Thoracic aorta (tissue), 2 donors: ENCODE data around the gene TEK. TPM values are rescaled to one million over a fixed set of nuclear protein-coding genes. Genes with fewer than 3 reads are reported as not detected.

Experiments
- ATAC-seq: fragments of 150-250 bp; one replicate; pipeline ENCODE4 v1.8.0; 2017; ENCODE audit warnings: low read depth; ENCODE audit not compliant: insufficient number of reproducible peaks, low FRiP score
- DNase-seq: peaks from one replicate; pipeline ENCODE4 v3.0.0-alpha.2; 2020; ENCODE audit warnings: low spot score
- H3K27ac ChIP-seq, 2 donors: fragments of 200-600 bp; sonication (generic); 1 replicate in 1 of 2; 2 replicates in 1 of 2; pipeline ENCODE4 v1.5.1; 2016; ENCODE audit warnings: mild to moderate bottlenecking in 2 of 2, moderate library complexity in 2 of 2
- H3K27me3 ChIP-seq: fragments of 200-600 bp; sonication (generic); replicated peaks from 2 replicates; pipeline ENCODE4 v1.6.0; 2016; ENCODE audit warnings: mild to moderate bottlenecking; ENCODE audit not compliant: insufficient read depth
- H3K36me3 ChIP-seq: fragments of 200-600 bp; sonication (generic); one replicate; pipeline ENCODE4 v1.5.1; 2016
- H3K4me1 ChIP-seq, 2 donors: fragments of 200-600 bp; sonication (generic); 1 replicate in 1 of 2; 2 replicates in 1 of 2; pipeline versions ENCODE4 v1.5.1 to v1.6.0; 2016; ENCODE audit warnings: low read depth in 2 of 2, mild to moderate bottlenecking in 1 of 2; ENCODE audit not compliant: control insufficient read depth in 1 of 2
- H3K4me3 ChIP-seq: fragments of 200-600 bp; sonication (generic); 2 replicates; pipeline ENCODE4 v1.5.1; 2016; ENCODE audit warnings: mild to moderate bottlenecking
- H3K9me3 ChIP-seq: fragments of 200-600 bp; sonication (generic); 2 replicates; pipeline ENCODE4 v1.5.1; 2016
- total RNA-seq, 2 donors: library from RNA; depleted of rRNA; stranded (reverse); fragments of >200 nt; gene quantifications; one replicate each; pipeline versions ENCODE4 v1.1.0 to v1.2.3, GENCODE V29; 2016
- TF ChIP-seq, protein P1 (sequence below): fragments of 200-600 bp; sonication (generic); IDR thresholded peaks from one replicate; pipeline ENCODE4 v1.5.1; 2019; ENCODE audit warnings: antibody characterized with exemption

Gene TEK
- total RNA-seq, 2 donors from 2014 or later, result 8.4 to 14.9 TPM

DNA sequence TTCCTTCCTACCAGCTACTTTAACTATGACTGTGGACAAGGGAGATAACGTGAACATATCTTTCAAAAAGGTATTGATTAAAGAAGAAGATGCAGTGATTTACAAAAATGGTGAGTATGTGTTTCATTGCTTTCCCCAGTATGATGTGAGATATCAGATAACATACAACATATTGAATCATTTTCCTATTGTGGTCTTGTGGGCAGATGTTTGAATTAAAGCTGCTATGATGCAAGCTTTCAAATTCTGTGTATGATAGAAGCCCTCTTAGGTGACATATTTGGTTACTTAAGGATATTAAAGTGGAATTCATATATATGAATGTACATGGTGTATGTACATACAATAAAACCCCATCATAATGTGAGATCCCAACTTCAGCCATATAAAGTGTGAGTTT lies 59.5 kb downstream of the TEK start:
- H3K27me3 ChIP-seq, result no peaks in the 10 kb centered on the region
- no peaks in the 10 kb centered on the region for H3K9me3 ChIP-seq
- DNase-seq (no peak), ATAC-seq (no peak)
- H3K27ac ChIP-seq, result no peak overlapping the region
- H3K4me3 ChIP-seq, result no peak overlapping the region
- TF ChIP-seq, protein P1, sequence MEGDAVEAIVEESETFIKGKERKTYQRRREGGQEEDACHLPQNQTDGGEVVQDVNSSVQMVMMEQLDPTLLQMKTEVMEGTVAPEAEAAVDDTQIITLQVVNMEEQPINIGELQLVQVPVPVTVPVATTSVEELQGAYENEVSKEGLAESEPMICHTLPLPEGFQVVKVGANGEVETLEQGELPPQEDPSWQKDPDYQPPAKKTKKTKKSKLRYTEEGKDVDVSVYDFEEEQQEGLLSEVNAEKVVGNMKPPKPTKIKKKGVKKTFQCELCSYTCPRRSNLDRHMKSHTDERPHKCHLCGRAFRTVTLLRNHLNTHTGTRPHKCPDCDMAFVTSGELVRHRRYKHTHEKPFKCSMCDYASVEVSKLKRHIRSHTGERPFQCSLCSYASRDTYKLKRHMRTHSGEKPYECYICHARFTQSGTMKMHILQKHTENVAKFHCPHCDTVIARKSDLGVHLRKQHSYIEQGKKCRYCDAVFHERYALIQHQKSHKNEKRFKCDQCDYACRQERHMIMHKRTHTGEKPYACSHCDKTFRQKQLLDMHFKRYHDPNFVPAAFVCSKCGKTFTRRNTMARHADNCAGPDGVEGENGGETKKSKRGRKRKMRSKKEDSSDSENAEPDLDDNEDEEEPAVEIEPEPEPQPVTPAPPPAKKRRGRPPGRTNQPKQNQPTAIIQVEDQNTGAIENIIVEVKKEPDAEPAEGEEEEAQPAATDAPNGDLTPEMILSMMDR, result no peak
- H3K4me1 ChIP-seq, result no peaks in the 10 kb centered on the region
- H3K36me3 ChIP-seq, result no peaks in the 10 kb centered on the region

DNA sequence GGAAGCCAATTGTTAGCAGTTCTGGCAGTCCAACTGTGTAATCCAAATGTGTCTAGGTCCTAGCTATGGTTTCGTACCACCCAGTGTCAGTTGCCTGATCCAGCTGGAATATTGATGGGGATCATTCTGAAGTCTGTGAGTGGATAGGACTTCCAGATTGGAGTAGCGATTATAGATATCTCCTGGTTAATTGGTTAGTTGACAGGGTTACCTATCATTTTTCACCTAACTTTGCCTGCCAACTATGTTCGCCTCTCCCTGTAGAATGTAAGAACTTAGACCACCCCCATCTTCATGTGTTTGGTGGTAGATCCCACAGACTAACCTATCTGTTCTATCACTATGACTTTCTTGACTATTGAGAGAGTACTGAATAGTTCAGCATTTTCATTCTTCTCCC lies 59.9 kb downstream of the TEK start:
- Histone ChIP-seq H3K4me3 (no peak overlapping the region), H3K27ac (no peak overlapping the region), H3K27me3 (no peaks in the 10 kb centered on the region), H3K9me3 (no peaks in the 10 kb centered on the region), H3K4me1 (no peaks in the 10 kb centered on the region), H3K36me3 (no peaks in the 10 kb centered on the region)
- DNase-seq (no peak), ATAC-seq (no peak)
- TF ChIP-seq, protein P1, result no peak

DNA sequence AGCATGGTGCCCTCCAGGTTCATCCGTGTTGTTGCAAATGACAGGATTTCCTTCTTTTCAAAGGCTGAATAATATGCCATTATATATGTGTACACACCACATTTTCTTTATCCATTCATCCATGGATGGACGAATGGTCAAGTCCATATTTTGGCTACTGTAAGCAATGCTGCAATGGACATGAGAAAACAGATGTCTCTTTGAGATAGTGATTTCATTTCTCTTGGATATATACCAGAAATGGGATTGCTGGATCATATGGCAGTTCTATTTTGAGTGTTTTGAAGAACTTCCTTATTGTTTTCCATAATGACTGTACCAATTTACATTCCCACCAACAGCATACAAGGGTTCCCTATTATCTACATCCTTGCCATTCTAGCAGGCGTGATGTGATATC lies 67.9 kb downstream of the TEK start:
- Histone ChIP-seq H3K4me1 (peaks cover 0 to 2% of the 10 kb centered on the region in 2 donors), H3K27ac (no peak overlapping the region), H3K9me3 (peaks cover 5% of the 10 kb centered on the region), H3K36me3 (no peaks in the 10 kb centered on the region), H3K27me3 (no peaks in the 10 kb centered on the region), H3K4me3 (no peak overlapping the region)
- ATAC-seq, result no peak
- DNase-seq, result no peak
- TF ChIP-seq, protein P1, result no peak

DNA sequence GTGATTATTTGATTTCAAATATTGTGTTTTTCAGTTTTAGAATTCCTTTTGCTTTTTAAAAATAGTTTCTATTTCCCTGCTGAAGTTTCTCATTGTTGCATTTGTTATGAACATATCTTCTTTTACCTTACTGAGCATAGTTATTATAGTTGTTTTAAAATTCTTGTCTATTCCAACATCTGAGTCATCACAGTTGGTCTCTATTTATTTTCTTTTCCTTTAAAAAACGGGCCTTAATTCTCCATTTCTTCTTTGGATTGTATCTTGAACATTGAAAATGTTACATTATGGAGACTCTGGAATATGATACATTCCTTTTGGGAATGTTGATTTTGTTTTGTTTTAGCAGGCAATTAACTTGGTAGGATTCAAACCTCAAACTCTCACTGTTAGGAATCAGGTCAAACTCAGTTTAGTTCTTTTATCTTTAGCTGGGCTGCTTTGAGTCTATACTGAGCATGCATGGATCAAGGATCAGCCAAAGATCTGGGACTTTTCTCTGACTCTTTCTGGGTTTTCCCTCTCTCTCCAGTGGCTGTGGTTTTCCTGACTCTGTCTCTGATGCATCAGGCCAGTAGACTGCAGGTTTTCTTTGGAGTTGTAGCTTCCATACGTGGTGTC lies 70.3 kb downstream of the TEK start:
- H3K4me1 ChIP-seq, result peaks cover 0 to 9% of the 10 kb centered on the region in 2 donors
- no peak for ATAC-seq
- TF ChIP-seq, protein P1, result no peak
- peaks cover 5% of the 10 kb centered on the region for H3K9me3 ChIP-seq
- no peaks in the 10 kb centered on the region for H3K27me3 ChIP-seq
- DNase-seq, result no peak
- no peak overlapping the region for H3K4me3 ChIP-seq
- no peaks in the 10 kb centered on the region for H3K36me3 ChIP-seq
- H3K27ac ChIP-seq, result no peak overlapping the region

GRCh38 chr9:27181381-27181780 lies 72.4 kb downstream of the TEK start:
- H3K4me1 ChIP-seq, result peaks cover 0 to 9% of the 10 kb centered on the region in 2 donors
- H3K36me3 ChIP-seq, result no peaks in the 10 kb centered on the region
- H3K27ac ChIP-seq, result no peak overlapping the region
- TF ChIP-seq, protein P1, result no peak
- ATAC-seq (no peak), DNase-seq (no peak)
- H3K27me3 ChIP-seq, result no peaks in the 10 kb centered on the region
- peaks cover 5% of the 10 kb centered on the region for H3K9me3 ChIP-seq
- no peak overlapping the region for H3K4me3 ChIP-seq
